GM12864 (cell line): Measurements from ENCODE around the gene ABCA4.

Source experiments
- DNase-seq: peaks from one replicate; pipeline ENCODE4 v3.0.0-alpha.2; 2011; ENCODE audit warnings: low read depth
- H3K4me3 ChIP-seq: 2 replicates; pipeline ENCODE4 v1.5.1; 2011; ENCODE audit warnings: mild to moderate bottlenecking, low read depth, low read length, control low read depth
- TF ChIP-seq, protein P1 (sequence below): IDR thresholded peaks from 2 replicates; pipeline ENCODE4 v1.5.1; 2011; ENCODE audit warnings: low read depth, mild to moderate bottlenecking, moderate library complexity, low read length, control low read depth, inconsistent platforms; ENCODE audit errors: missing control alignments

The ABCA4 gene

DNA sequence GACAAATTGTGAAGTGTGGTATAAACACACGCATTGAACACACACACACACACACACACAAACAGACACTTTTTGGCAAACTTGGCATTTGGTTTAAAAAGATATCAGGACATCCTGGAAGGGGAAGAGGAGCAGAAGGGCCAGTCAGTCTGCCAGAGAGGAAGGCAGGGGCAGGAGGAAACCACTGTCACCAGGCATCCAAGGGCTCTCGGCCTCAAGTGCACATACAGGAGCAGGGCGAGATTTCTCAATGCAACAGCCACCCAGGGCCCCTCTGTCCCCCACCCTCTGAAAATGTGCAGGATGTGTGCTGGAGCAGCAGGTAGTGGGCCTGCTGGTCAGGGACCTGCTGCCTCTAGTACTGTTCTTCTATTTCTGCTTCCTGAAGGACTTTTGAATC is 71.2 kb downstream of the ABCA4 start:
- TF ChIP-seq, protein P1, sequence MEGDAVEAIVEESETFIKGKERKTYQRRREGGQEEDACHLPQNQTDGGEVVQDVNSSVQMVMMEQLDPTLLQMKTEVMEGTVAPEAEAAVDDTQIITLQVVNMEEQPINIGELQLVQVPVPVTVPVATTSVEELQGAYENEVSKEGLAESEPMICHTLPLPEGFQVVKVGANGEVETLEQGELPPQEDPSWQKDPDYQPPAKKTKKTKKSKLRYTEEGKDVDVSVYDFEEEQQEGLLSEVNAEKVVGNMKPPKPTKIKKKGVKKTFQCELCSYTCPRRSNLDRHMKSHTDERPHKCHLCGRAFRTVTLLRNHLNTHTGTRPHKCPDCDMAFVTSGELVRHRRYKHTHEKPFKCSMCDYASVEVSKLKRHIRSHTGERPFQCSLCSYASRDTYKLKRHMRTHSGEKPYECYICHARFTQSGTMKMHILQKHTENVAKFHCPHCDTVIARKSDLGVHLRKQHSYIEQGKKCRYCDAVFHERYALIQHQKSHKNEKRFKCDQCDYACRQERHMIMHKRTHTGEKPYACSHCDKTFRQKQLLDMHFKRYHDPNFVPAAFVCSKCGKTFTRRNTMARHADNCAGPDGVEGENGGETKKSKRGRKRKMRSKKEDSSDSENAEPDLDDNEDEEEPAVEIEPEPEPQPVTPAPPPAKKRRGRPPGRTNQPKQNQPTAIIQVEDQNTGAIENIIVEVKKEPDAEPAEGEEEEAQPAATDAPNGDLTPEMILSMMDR, result no peak
- H3K4me3 ChIP-seq, result no peak overlapping the region
- DNase-seq, result no peak

- TF ChIP-seq, protein P1, result no peak
- H3K4me3 ChIP-seq, result no peak overlapping the region
- DNase-seq, result no peak
Observed at GRCh38 chr1:94048413-94049164, 72.4 kb downstream of the ABCA4 start.

DNA sequence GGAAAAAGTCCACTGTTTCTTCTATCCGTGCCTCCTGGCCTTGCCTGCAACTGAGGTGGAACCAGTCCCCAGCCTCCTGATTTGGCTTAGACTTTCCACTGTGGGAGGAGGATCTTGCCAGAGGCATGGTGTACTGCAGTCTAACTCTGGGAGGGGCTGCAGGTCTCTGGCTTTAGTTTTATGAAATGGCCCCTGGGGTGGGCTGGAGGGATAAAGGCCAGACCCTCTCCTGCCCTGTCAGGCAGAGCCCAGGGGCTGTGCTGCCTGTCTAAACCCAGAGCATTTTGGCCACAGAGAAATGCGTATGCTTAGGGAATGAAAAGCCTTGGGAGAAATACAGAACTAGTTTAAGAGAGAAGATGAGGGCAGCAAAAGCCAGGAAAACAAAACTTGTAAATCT is 73.0 kb downstream of the ABCA4 start:
- TF ChIP-seq, protein P1, result no peak
- DNase-seq, result no peak
- H3K4me3 ChIP-seq, result no peak overlapping the region

- no peak for DNase-seq
- TF ChIP-seq, protein P1, result peak; percentile 73
- H3K4me3 ChIP-seq, result no peak overlapping the region
Observed at GRCh38 chr1:94045465-94046056, 75.4 kb downstream of the ABCA4 start.

- TF ChIP-seq, protein P1, result no peak
- no peak for DNase-seq
- no peak overlapping the region for H3K4me3 ChIP-seq
Observed at GRCh38 chr1:94044891-94045290, 76.1 kb downstream of the ABCA4 start.

DNA sequence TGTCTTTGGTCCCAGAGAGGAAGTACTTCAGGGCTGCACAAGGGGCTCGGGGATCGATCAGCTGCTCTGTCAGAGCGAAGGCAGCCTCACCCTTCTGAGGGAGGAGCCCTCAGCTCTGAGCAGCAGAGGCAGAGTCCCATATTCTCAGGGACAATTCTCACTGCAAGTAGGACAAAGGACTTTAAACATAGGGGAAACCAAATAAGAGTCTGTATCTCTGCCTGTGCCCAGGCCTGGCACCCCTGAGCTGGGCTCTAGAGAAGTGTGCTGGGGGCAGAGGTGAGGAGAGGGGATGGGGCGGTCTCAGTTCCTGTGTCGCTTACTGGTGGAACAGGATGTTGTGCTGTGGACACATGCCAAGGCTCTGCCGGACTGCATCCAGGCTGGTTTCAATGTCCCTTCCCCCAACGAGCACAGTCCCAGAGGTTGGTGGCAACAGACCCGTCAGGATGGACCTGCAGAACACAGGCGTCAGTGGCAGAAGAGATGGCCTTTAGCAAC is 76.6 kb downstream of the ABCA4 start:
- no peak for DNase-seq
- no peak overlapping the region for H3K4me3 ChIP-seq
- TF ChIP-seq, protein P1, result no peak

DNA sequence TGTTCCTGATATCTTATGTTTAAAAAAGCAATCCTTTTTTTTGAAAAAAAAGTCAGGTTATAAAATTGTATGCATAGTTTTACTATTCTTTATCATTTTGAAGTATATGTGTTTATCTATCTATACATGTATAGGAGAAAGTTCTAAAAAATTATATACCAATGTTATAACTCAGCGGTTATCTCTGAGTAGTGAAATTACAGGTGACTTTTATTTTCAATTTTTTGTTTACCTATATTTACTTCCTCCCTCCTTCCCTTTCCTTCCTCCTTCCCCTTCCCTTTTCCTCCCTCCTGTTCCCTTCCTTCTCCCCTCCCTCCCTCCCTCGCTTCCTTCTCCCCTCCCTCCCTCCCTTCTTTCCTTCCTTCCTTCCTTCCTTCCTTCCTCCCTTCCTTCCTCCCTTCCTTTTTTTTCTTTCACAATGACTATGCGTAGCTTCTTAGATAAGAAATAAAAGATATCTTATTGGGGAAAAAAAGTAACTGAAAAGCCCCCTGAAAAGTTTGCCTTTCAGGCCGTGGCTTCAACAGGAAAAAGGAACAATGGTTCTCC is 77.1 kb downstream of the ABCA4 start:
- no peak for DNase-seq
- TF ChIP-seq, protein P1, result no peak
- no peak overlapping the region for H3K4me3 ChIP-seq
